Thyroid gland (tissue), 4 donors: ENCODE results near the gene PGBD4.

Experiments used
- CTCF ChIP-seq, 6 experiments: fragments of 200-600 bp in 3 of 6; fragments of 450-650 bp in 3 of 6; sonication (generic) in 3 of 6; IDR thresholded peaks; one replicate each; pipeline ENCODE4 v1.5.1; 2016 to 2019; ENCODE audit warnings: antibody characterized with exemption in 6 of 6, mild to moderate bottlenecking in 2 of 6, inconsistent platforms in 1 of 6, moderate library complexity in 1 of 6
- POLR2A ChIP-seq, 2 donors: fragments of 450-650 bp; IDR thresholded peaks; one replicate each; pipeline ENCODE4 v1.6.1; 2017; ENCODE audit warnings: antibody characterized with exemption in 2 of 2, mild to moderate bottlenecking in 2 of 2, moderate library complexity in 1 of 2

- no peak for TF ChIP-seq CTCF (IDR thresholded peaks at IDR 0.05)
- TF ChIP-seq POLR2A (IDR thresholded peaks at IDR 0.05) = no peak
These were observed 467 bp downstream of the PGBD4 start for GRCh38 chr15:34102175-34102925.
